ENCODE measurements around the gene PTPRN2. TPM values are rescaled to one million over a fixed set of nuclear protein-coding genes. Genes with fewer than 3 reads are reported as not detected.

PTPRN2 gene
- total RNA-seq, 5 donors from 2014 or later (not counting 1 experiment from before 2014, with no cell fraction given): 0.60 to 1.7 (median 0.82) TPM

GRCh38 chr7:158549616-158550393 lies 37.8 kb downstream of the PTPRN2 start:
- Histone ChIP-seq H3K4me3 (ENCODE audit: control insufficient read depth in 1 of 2, extremely low read depth in 1 of 2, low read length in 1 of 2) (no peak overlapping the region), H3K4me1 (ENCODE audit: control insufficient read depth in 1 of 2, extremely low read depth in 1 of 2, insufficient read depth in 2 of 2, low read length in 2 of 2) (no peaks in the 10 kb centered on the region), H3K36me3 (ENCODE audit: control insufficient read depth in 2 of 2, extremely low read depth in 1 of 2, insufficient read depth in 1 of 2, low read length in 1 of 2) (no peaks in the 10 kb centered on the region), H3K27me3 (replicated peaks in 1 of 2; ENCODE audit: control insufficient read depth in 2 of 2, extremely low read depth in 1 of 2, insufficient read depth in 2 of 2, low read length in 1 of 2) (peaks cover 0 to 21% of the 10 kb centered on the region in 2 experiments), H3K27ac (ENCODE audit: low read length) (no peak overlapping the region), H3K9me3 (no peaks in the 10 kb centered on the region)
- Mint-ChIP-seq H3K36me3 (no peaks in the 10 kb centered on the region), H3K4me1 (no peaks in the 10 kb centered on the region), H3K9me3 (no peaks in the 10 kb centered on the region), H3K4me3 (no peak overlapping the region), H3K27me3 (peaks cover 3 to 5% of the 10 kb centered on the region in 2 donors), H3K27ac (no peak overlapping the region)
- CTCF ChIA-PET: no interaction called here
- POLR2A ChIA-PET: no interaction called here
- 83% methylated on average over 27 of the region's 36 CpGs for WGBS (ENCODE audit: insufficient coverage)
- no peak for DNase-seq
- ATAC-seq (replicated peaks in 1 of 4): no peak

- Mint-ChIP-seq H3K4me3 (no peak overlapping the region), H3K36me3 (no peaks in the 10 kb centered on the region), H3K4me1 (no peaks in the 10 kb centered on the region), H3K27me3 (peaks cover 3 to 5% of the 10 kb centered on the region in 2 donors), H3K9me3 (no peaks in the 10 kb centered on the region), H3K27ac (no peak overlapping the region)
- Histone ChIP-seq H3K36me3 (ENCODE audit: control insufficient read depth in 2 of 2, extremely low read depth in 1 of 2, insufficient read depth in 1 of 2, low read length in 1 of 2) (no peaks in the 10 kb centered on the region), H3K9me3 (no peaks in the 10 kb centered on the region), H3K4me3 (ENCODE audit: control insufficient read depth in 1 of 2, extremely low read depth in 1 of 2, low read length in 1 of 2) (no peak overlapping the region), H3K4me1 (ENCODE audit: control insufficient read depth in 1 of 2, extremely low read depth in 1 of 2, insufficient read depth in 2 of 2, low read length in 2 of 2) (no peaks in the 10 kb centered on the region), H3K27me3 (replicated peaks in 1 of 2; ENCODE audit: control insufficient read depth in 2 of 2, extremely low read depth in 1 of 2, insufficient read depth in 2 of 2, low read length in 1 of 2) (peaks cover 0 to 16% of the 10 kb centered on the region in 2 experiments), H3K27ac (ENCODE audit: low read length) (no peak overlapping the region)
- DNase-seq (no peak), ATAC-seq (replicated peaks in 1 of 4) (no peak)
- 70% methylated on average over 22 of the region's 22 CpGs for WGBS (ENCODE audit: insufficient coverage)
- ChIA-PET POLR2A (no interaction called here), CTCF (no interaction called here)
Observed at GRCh38 chr7:158549176-158549615, 38.4 kb downstream of the PTPRN2 start.

GRCh38 chr7:158548726-158549125 lies 38.9 kb downstream of the PTPRN2 start:
- peaks cover 0 to 17% of the 10 kb centered on the region in 2 experiments for H3K27me3 ChIP-seq (replicated peaks in 1 of 2; ENCODE audit: control insufficient read depth in 2 of 2, extremely low read depth in 1 of 2, insufficient read depth in 2 of 2, low read length in 1 of 2)
- Mint-ChIP-seq H3K36me3 (no peaks in the 10 kb centered on the region), H3K4me3 (no peak overlapping the region), H3K27me3 (peaks cover 3 to 5% of the 10 kb centered on the region in 2 donors), H3K4me1 (no peaks in the 10 kb centered on the region), H3K27ac (no peak overlapping the region), H3K9me3 (no peaks in the 10 kb centered on the region)
- 79% methylated on average over 5 of the region's 14 CpGs for WGBS (ENCODE audit: insufficient coverage)
- CTCF ChIA-PET: no interaction called here
- H3K9me3 ChIP-seq: no peaks in the 10 kb centered on the region
- H3K27ac ChIP-seq (ENCODE audit: low read length): no peak overlapping the region
- H3K4me1 ChIP-seq (ENCODE audit: control insufficient read depth in 1 of 2, extremely low read depth in 1 of 2, insufficient read depth in 2 of 2, low read length in 2 of 2): no peaks in the 10 kb centered on the region
- POLR2A ChIA-PET: no interaction called here
- ATAC-seq (replicated peaks in 1 of 4) (no peak), DNase-seq (no peak)
- no peaks in the 10 kb centered on the region for H3K36me3 ChIP-seq (ENCODE audit: control insufficient read depth in 2 of 2, extremely low read depth in 1 of 2, insufficient read depth in 1 of 2, low read length in 1 of 2)
- H3K4me3 ChIP-seq (ENCODE audit: control insufficient read depth in 1 of 2, extremely low read depth in 1 of 2, low read length in 1 of 2): no peak overlapping the region

- no peaks in the 10 kb centered on the region for H3K4me1 Mint-ChIP-seq
- no peaks in the 10 kb centered on the region for H3K36me3 Mint-ChIP-seq
- WGBS (ENCODE audit: insufficient coverage): 69% methylated on average over 9 of the region's 9 CpGs
- H3K27ac ChIP-seq (ENCODE audit: low read length): no peak overlapping the region
- ATAC-seq (replicated peaks in 1 of 4): no peak
- no peak for DNase-seq
- ChIA-PET POLR2A (no interaction called here), CTCF (no interaction called here)
- no peak overlapping the region for H3K27ac Mint-ChIP-seq
- H3K27me3 Mint-ChIP-seq: peaks cover 2 to 3% of the 10 kb centered on the region in 2 donors
- H3K4me3 ChIP-seq (ENCODE audit: control insufficient read depth in 1 of 2, extremely low read depth in 1 of 2, low read length in 1 of 2): no peak overlapping the region
- H3K4me3 Mint-ChIP-seq: no peak overlapping the region
- no peaks in the 10 kb centered on the region for H3K9me3 Mint-ChIP-seq
- H3K27me3 ChIP-seq (replicated peaks in 1 of 2; ENCODE audit: control insufficient read depth in 2 of 2, extremely low read depth in 1 of 2, insufficient read depth in 2 of 2, low read length in 1 of 2): peaks cover 0 to 18% of the 10 kb centered on the region in 2 experiments
- H3K9me3 ChIP-seq: no peaks in the 10 kb centered on the region
- no peaks in the 10 kb centered on the region for H3K36me3 ChIP-seq (ENCODE audit: control insufficient read depth in 2 of 2, extremely low read depth in 1 of 2, insufficient read depth in 1 of 2, low read length in 1 of 2)
- H3K4me1 ChIP-seq (ENCODE audit: control insufficient read depth in 1 of 2, extremely low read depth in 1 of 2, insufficient read depth in 2 of 2, low read length in 2 of 2): no peaks in the 10 kb centered on the region
Observed at GRCh38 chr7:158547817-158548216, 39.8 kb downstream of the PTPRN2 start.

GRCh38 chr7:158546626-158547025 lies 41.0 kb downstream of the PTPRN2 start:
- H3K27me3 Mint-ChIP-seq: peaks cover 0 to 3% of the 10 kb centered on the region in 2 donors
- Histone ChIP-seq H3K4me3 (ENCODE audit: control insufficient read depth in 1 of 2, extremely low read depth in 1 of 2, low read length in 1 of 2) (no peak overlapping the region), H3K27ac (ENCODE audit: low read length) (no peak overlapping the region), H3K36me3 (ENCODE audit: control insufficient read depth in 2 of 2, extremely low read depth in 1 of 2, insufficient read depth in 1 of 2, low read length in 1 of 2) (no peaks in the 10 kb centered on the region), H3K27me3 (replicated peaks in 1 of 2; ENCODE audit: control insufficient read depth in 2 of 2, extremely low read depth in 1 of 2, insufficient read depth in 2 of 2, low read length in 1 of 2) (peaks cover 0 to 18% of the 10 kb centered on the region in 2 experiments), H3K4me1 (ENCODE audit: control insufficient read depth in 1 of 2, extremely low read depth in 1 of 2, insufficient read depth in 2 of 2, low read length in 2 of 2) (no peaks in the 10 kb centered on the region), H3K9me3 (no peaks in the 10 kb centered on the region)
- ChIA-PET POLR2A (no interaction called here), CTCF (no interaction called here)
- WGBS (ENCODE audit: insufficient coverage): 89% methylated on average over 9 of the region's 11 CpGs
- no peaks in the 10 kb centered on the region for H3K9me3 Mint-ChIP-seq
- DNase-seq (no peak), ATAC-seq (replicated peaks in 1 of 4) (no peak)
- no peak overlapping the region for H3K4me3 Mint-ChIP-seq
- no peaks in the 10 kb centered on the region for H3K36me3 Mint-ChIP-seq
- no peak overlapping the region for H3K27ac Mint-ChIP-seq
- H3K4me1 Mint-ChIP-seq: peaks cover under 1 to 3% (median 2%) of the 10 kb centered on the region in 3 donors

- H3K4me1 Mint-ChIP-seq: peaks cover 4 to 7% (median 6%) of the 10 kb centered on the region in 3 donors
- H3K4me3 Mint-ChIP-seq: no peak overlapping the region
- H3K36me3 ChIP-seq (ENCODE audit: control insufficient read depth in 2 of 2, extremely low read depth in 1 of 2, insufficient read depth in 1 of 2, low read length in 1 of 2): no peaks in the 10 kb centered on the region
- ATAC-seq (replicated peaks in 1 of 4) (no peak), DNase-seq (no peak)
- H3K27me3 ChIP-seq (replicated peaks in 1 of 2; ENCODE audit: control insufficient read depth in 2 of 2, extremely low read depth in 1 of 2, insufficient read depth in 2 of 2, low read length in 1 of 2): peaks cover 0 to 18% of the 10 kb centered on the region in 2 experiments
- no peaks in the 10 kb centered on the region for H3K4me1 ChIP-seq (ENCODE audit: control insufficient read depth in 1 of 2, extremely low read depth in 1 of 2, insufficient read depth in 2 of 2, low read length in 2 of 2)
- peaks cover 0 to 3% of the 10 kb centered on the region in 2 donors for H3K27me3 Mint-ChIP-seq
- no peak overlapping the region for H3K27ac ChIP-seq (ENCODE audit: low read length)
- ChIA-PET CTCF (no interaction called here), POLR2A (no interaction called here)
- H3K4me3 ChIP-seq (ENCODE audit: control insufficient read depth in 1 of 2, extremely low read depth in 1 of 2, low read length in 1 of 2): no peak overlapping the region
- no peaks in the 10 kb centered on the region for H3K9me3 ChIP-seq
- 90% methylated on average over 15 of the region's 16 CpGs for WGBS (ENCODE audit: insufficient coverage)
- H3K36me3 Mint-ChIP-seq: no peaks in the 10 kb centered on the region
- no peak overlapping the region for H3K27ac Mint-ChIP-seq
- no peaks in the 10 kb centered on the region for H3K9me3 Mint-ChIP-seq
Observed at GRCh38 chr7:158546214-158546613, 41.4 kb downstream of the PTPRN2 start.
